Stomach (tissue), 4 donors: Measurements from ENCODE around the gene CAPN15.

Source experiments
- EP300 ChIP-seq: sonication (generic); formaldehyde crosslinking; IDR thresholded peaks from one replicate; pipeline ENCODE4 v1.6.1; 2017; ENCODE audit warnings: antibody characterized with exemption
- POLR2A ChIP-seq, 4 donors: fragments of 450-650 bp; IDR thresholded peaks; one replicate each; pipeline ENCODE4 v1.6.1; 2016; ENCODE audit warnings: antibody characterized with exemption in 4 of 4, control low read depth in 2 of 4, mild to moderate bottlenecking in 1 of 4, moderate library complexity in 1 of 4
- TF ChIP-seq, protein P1 (sequence below), 7 experiments: fragments of 450-650 bp in 4 of 7; fragments of 200-600 bp in 3 of 7; sonication (generic) in 3 of 7; IDR thresholded peaks; one replicate each; pipeline ENCODE4 v1.5.1; 2016 to 2019; ENCODE audit warnings: antibody characterized with exemption in 7 of 7, control low read depth in 2 of 7, mild to moderate bottlenecking in 1 of 7

DNA sequence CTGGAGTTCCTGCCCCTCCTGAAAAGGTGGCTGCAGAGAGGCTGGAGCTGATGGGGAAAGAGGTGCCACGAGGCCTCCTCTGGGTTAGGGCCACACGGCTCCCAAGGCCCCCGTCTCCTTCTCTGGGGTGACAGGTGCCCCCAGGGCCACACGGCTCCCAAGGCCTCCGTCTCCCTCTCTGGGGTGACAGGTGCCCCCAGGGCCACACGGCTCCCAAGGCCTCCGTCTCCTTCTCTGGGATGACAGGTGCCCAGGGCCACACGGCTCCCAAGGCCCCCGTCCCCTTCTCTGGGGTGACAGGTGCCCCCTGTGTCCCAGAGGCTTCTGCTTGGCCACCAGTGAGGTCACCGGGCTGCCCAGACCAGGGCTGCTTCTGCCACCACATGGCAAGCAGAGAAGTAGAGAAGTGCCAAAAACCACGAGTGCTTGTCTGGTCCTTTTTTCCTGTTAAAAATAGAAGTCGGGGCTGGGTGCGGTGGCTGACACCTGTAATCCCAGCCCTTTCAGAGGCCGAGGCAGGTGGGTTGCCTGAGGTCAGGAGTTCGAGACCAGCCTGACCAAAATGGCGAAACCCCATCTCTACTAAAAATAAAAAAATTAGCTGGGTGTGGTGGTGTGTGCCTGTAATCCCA is 4.1 kb downstream of the CAPN15 start:
- TF ChIP-seq, protein P1, sequence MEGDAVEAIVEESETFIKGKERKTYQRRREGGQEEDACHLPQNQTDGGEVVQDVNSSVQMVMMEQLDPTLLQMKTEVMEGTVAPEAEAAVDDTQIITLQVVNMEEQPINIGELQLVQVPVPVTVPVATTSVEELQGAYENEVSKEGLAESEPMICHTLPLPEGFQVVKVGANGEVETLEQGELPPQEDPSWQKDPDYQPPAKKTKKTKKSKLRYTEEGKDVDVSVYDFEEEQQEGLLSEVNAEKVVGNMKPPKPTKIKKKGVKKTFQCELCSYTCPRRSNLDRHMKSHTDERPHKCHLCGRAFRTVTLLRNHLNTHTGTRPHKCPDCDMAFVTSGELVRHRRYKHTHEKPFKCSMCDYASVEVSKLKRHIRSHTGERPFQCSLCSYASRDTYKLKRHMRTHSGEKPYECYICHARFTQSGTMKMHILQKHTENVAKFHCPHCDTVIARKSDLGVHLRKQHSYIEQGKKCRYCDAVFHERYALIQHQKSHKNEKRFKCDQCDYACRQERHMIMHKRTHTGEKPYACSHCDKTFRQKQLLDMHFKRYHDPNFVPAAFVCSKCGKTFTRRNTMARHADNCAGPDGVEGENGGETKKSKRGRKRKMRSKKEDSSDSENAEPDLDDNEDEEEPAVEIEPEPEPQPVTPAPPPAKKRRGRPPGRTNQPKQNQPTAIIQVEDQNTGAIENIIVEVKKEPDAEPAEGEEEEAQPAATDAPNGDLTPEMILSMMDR (IDR thresholded peaks at IDR 0.05) = no peak
- TF ChIP-seq EP300 = no peak
- no peak for TF ChIP-seq POLR2A (IDR thresholded peaks at IDR 0.05)
